B cell (primary cell): ENCODE results near the gene MYL10. TPM values are rescaled to one million over a fixed set of nuclear protein-coding genes. Genes with fewer than 3 reads are reported as not detected.

Source experiments
- ATAC-seq: fragments of 200-7000 bp; cut with Tn5 transposase; one replicate; pipeline ENCODE4 v1.10.0; 2021; ENCODE audit warnings: low read depth, mild to moderate bottlenecking, moderate number of reproducible peaks, moderate library complexity
- CTCF ChIA-PET: fragments of 350-600 bp; sonication (Branson Sonifier 250); formaldehyde crosslinking; loops from one replicate; lab custom pipeline; 2021; ENCODE audit warnings: antibody characterized with exemption, inconsistent platforms; lab: Charles Lee
- POLR2A ChIA-PET: fragments of 350-600 bp; sonication (Branson Sonifier 250); formaldehyde crosslinking; loops from one replicate; lab custom pipeline; 2021; ENCODE audit warnings: antibody characterized with exemption; lab: Charles Lee
- DNase-seq: peaks from one replicate; pipeline ENCODE4 v3.0.0; 2013
- H2AFZ ChIP-seq: 2 replicates; pipeline ENCODE4 v1.6.1; 2012; ENCODE audit warnings: mild to moderate bottlenecking, low read depth, low read length; ENCODE audit not compliant: insufficient read depth, poor library complexity, severe bottlenecking
- H3K27ac ChIP-seq, 2 donors: 1 replicate in 1 of 2; 2 replicates in 1 of 2; pipeline ENCODE4 v1.5.1; 2012 to 2013; ENCODE audit warnings: low read length in 2 of 2, mild to moderate bottlenecking in 2 of 2, moderate library complexity in 1 of 2
- H3K27me3 ChIP-seq, 4 experiments: fragments of 200-600 bp in 1 of 4; sonication (generic) in 1 of 4; replicated peaks in 1 of 4; 1 replicate in 2 of 4; 2 replicates in 2 of 4; pipeline versions ENCODE4 v1.6.1 to v1.7.0; 2013 to 2016; ENCODE audit warnings: low read length in 3 of 4, mild to moderate bottlenecking in 2 of 4, mixed read lengths in 1 of 4, moderate library complexity in 1 of 4; ENCODE audit not compliant: insufficient read depth in 4 of 4, control insufficient read depth in 3 of 4; ENCODE audit errors: control extremely low read depth in 1 of 4
- H3K36me3 ChIP-seq, 2 experiments: replicated peaks in 1 of 2; 1 replicate in 1 of 2; 2 replicates in 1 of 2; pipeline versions ENCODE4 v1.6.1 to v1.7.1; 2013; ENCODE audit warnings: low read length in 1 of 2; ENCODE audit not compliant: insufficient read depth in 2 of 2, control insufficient read depth in 1 of 2; ENCODE audit errors: control extremely low read depth in 1 of 2, extremely low read depth in 1 of 2
- H3K4me1 ChIP-seq, 2 donors: fragments of 200-600 bp in 1 of 2; sonication (generic) in 1 of 2; 1 replicate in 1 of 2; 2 replicates in 1 of 2; pipeline versions ENCODE4 v1.5.1 to v1.6.1; 2013 to 2017; ENCODE audit warnings: low read length in 2 of 2; ENCODE audit not compliant: control insufficient read depth in 2 of 2, insufficient read depth in 2 of 2
- H3K4me2 ChIP-seq: replicated peaks from 2 replicates; pipeline ENCODE3; 2012; ENCODE audit warnings: mild to moderate bottlenecking, low read depth, low read length; ENCODE audit not compliant: poor library complexity, severe bottlenecking
- H3K4me3 ChIP-seq, 5 experiments: fragments of 200-600 bp in 1 of 5; sonication (generic) in 1 of 5; 1 replicate in 3 of 5; 2 replicates in 2 of 5; pipeline versions ENCODE4 v1.5.1 to v1.7.0; 2011 to 2016; ENCODE audit warnings: low read length in 4 of 5, mild to moderate bottlenecking in 4 of 5, low read depth in 2 of 5, control low read depth in 1 of 5, moderate library complexity in 1 of 5; ENCODE audit not compliant: insufficient read depth in 1 of 5; ENCODE audit errors: control extremely low read depth in 1 of 5, extremely low read depth in 1 of 5
- H3K79me2 ChIP-seq: fragments of 200-600 bp; sonication (generic); one replicate; pipeline ENCODE4 v1.6.0; 2016; ENCODE audit warnings: low read length; ENCODE audit not compliant: control insufficient read depth, insufficient read depth
- H3K9ac ChIP-seq: fragments of 200-600 bp; sonication (generic); 2 replicates; pipeline ENCODE4 v1.6.1; 2017; ENCODE audit warnings: mild to moderate bottlenecking, low read length, moderate library complexity
- H3K9me3 ChIP-seq, 3 donors: one replicate each; pipeline versions ENCODE4 v1.6.1 to v1.7.1; 2013; ENCODE audit warnings: low read length in 2 of 3; ENCODE audit not compliant: control insufficient read depth in 2 of 3, insufficient read depth in 1 of 3; ENCODE audit errors: control extremely low read depth in 1 of 3
- H4K20me1 ChIP-seq: 2 replicates; pipeline ENCODE4 v1.6.0; 2012; ENCODE audit warnings: mild to moderate bottlenecking, low read length; ENCODE audit not compliant: insufficient read depth, control insufficient read depth, poor library complexity, severe bottlenecking
- H3K27ac Mint-ChIP-seq: one replicate; pipeline ENCODE4 v1.8.0; 2021; ENCODE audit warnings: mixed read lengths
- H3K27me3 Mint-ChIP-seq: one replicate; pipeline ENCODE4 v1.8.0; 2021; ENCODE audit warnings: mixed read lengths
- H3K4me1 Mint-ChIP-seq: one replicate; pipeline ENCODE4 v1.8.0; 2021; ENCODE audit warnings: mixed read lengths
- H3K4me3 Mint-ChIP-seq: one replicate; pipeline ENCODE4 v1.8.0; 2021; ENCODE audit warnings: mixed read lengths
- H3K9me3 Mint-ChIP-seq: one replicate; pipeline ENCODE4 v1.8.0; 2022; ENCODE audit warnings: mixed read lengths; ENCODE audit not compliant: insufficient read depth
- EZH2 ChIP-seq: IDR thresholded peaks from 2 replicates; pipeline ENCODE4 v1.6.1; 2012; ENCODE audit warnings: borderline replicate concordance, low read depth, mild to moderate bottlenecking, moderate library complexity, low read length; ENCODE audit not compliant: insufficient read depth, poor library complexity, severe bottlenecking
- WGBS: methylation state at CpG from one replicate; pipeline ENCODE4 v1.1.5; 2013; ENCODE audit warnings: missing lambda C conversion rate; ENCODE audit not compliant: insufficient coverage; 5-methylcytosine and 5-hydroxymethylcytosine counted together
- intact Hi-C: fragments of 100-400 bp; cut with micrococcal nuclease; formaldehyde crosslinking; loops from one replicate; pipeline ENCODE4 v1.10.0; 2022
- polyA plus RNA-seq: library from polyadenylated mRNA; depleted of rRNA; stranded (reverse); fragments of >200 nt; gene quantifications from 2 replicates; pipeline ENCODE4 v1.2.3, GENCODE V29; 2012
- total RNA-seq, 2 donors: library from RNA; stranded (reverse); fragments of 120-200 nt in 1 of 2; gene quantifications; 1 replicate in 1 of 2; 2 replicates in 1 of 2; pipeline versions ENCODE4 v1.2.3 to v1.2.4, GENCODE V29; 2013 to 2022
- TF ChIP-seq, protein P1 (sequence below): fragments of 200-600 bp; IDR thresholded peaks from one replicate; pipeline ENCODE4 v1.8.0; 2022; ENCODE audit warnings: antibody characterized with exemption, mild to moderate bottlenecking

The MYL10 gene
- total and polyA plus RNA-seq, 2 donors (not counting 1 experiment from before 2014, with no cell fraction given): not detected

DNA sequence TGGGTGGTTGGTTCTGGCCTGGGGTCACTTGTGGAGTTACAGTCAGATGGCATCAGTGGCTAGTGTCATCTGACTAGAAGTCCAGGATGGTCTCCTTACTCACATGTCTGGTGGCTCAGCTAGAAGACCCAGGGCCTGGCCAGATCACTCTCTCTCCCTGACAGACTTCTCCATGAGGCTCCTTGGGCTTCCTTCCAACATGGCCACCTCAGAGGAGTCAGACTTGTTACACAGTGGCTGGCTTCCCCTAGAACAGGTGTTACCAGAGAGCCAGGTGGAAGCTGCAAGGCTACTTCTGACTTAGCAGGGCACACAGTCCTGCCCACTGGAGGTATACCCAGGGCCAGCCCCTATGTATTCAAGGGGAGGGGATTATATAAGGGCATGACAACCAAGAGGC is 44.2 kb upstream of the MYL10 start:
- H2AFZ ChIP-seq: no peak overlapping the region
- Mint-ChIP-seq H3K4me3 (no peak overlapping the region), H3K9me3 (peaks cover 4% of the 10 kb centered on the region), H3K27ac (no peak overlapping the region), H3K27me3 (peaks cover 4% of the 10 kb centered on the region), H3K4me1 (no peaks in the 10 kb centered on the region)
- ChIA-PET CTCF (no interaction called here), POLR2A (no interaction called here)
- no peak for ATAC-seq
- no peak for DNase-seq
- no peaks in the 10 kb centered on the region for H3K79me2 ChIP-seq
- H3K27ac ChIP-seq: no peak overlapping the region
- no peak for TF ChIP-seq EZH2
- TF ChIP-seq, protein P1, sequence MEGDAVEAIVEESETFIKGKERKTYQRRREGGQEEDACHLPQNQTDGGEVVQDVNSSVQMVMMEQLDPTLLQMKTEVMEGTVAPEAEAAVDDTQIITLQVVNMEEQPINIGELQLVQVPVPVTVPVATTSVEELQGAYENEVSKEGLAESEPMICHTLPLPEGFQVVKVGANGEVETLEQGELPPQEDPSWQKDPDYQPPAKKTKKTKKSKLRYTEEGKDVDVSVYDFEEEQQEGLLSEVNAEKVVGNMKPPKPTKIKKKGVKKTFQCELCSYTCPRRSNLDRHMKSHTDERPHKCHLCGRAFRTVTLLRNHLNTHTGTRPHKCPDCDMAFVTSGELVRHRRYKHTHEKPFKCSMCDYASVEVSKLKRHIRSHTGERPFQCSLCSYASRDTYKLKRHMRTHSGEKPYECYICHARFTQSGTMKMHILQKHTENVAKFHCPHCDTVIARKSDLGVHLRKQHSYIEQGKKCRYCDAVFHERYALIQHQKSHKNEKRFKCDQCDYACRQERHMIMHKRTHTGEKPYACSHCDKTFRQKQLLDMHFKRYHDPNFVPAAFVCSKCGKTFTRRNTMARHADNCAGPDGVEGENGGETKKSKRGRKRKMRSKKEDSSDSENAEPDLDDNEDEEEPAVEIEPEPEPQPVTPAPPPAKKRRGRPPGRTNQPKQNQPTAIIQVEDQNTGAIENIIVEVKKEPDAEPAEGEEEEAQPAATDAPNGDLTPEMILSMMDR: no peak
- no peak overlapping the region for H3K9ac ChIP-seq
- no peaks in the 10 kb centered on the region for H4K20me1 ChIP-seq
- H3K4me2 ChIP-seq: no peak overlapping the region
- H3K9me3 ChIP-seq: peaks cover 0 to 11% (median 5%) of the 10 kb centered on the region in 3 donors
- no peaks in the 10 kb centered on the region for H3K4me1 ChIP-seq
- H3K36me3 ChIP-seq: no peaks in the 10 kb centered on the region
- peaks cover 0 to 4% (median 0%) of the 10 kb centered on the region in 4 experiments for H3K27me3 ChIP-seq
- no peak overlapping the region for H3K4me3 ChIP-seq
- intact Hi-C loops: no loop called here

DNA sequence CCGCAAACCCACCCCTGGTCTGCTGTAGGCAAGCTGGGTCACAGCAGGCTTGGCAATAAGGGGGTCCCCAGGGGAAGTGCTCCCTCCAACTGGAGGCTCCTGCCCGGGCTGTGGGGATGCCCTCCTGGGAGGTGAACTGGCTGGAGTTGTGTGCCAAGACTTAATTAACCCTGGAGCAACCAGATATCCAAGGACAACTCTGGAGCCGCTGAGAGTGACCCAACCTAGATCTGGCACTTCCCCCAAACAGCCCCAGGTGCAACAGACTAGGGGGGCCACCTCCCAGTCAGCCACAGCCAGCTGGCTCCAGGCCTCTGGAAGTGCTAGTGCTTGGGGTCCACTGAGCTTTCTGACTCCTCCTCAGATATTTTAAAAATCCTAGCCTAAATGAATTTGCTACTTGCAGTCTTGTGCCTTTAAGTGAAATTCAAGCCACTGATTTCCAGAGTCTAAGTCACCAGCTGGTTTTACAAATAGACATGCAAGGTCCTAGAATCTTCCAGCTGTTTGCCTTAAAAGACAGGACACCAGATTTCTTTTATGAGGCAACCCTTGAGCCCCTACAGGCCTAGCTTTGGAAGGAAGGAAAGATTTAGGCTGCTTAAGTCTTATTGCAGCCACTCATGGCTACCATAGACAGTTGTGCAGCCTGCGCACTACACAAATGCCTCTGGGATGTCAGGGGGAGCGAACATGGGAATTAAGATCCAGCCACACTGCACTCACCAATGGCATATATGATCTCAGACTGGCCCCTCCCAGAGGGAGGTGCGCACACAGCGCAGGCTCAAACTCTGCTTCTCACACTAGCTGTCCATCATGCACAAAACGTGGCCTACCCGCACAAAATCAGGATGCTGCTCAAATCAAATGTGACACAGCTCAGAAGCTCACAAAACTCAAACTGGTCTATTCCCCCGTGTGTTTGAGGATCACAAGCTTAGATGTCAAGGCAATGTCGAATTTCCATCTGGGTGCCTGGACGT is 42.6 kb upstream of the MYL10 start:
- no peak overlapping the region for H3K4me2 ChIP-seq
- H3K27ac ChIP-seq: no peak overlapping the region
- ChIA-PET CTCF (interaction anchor here (1.3 kb wide), 1 partner anchor 68 kb away, joined by 3 read pairs; no protein-coding TSS in a partner anchor), POLR2A (no interaction called here)
- H2AFZ ChIP-seq: no peak overlapping the region
- H3K27me3 ChIP-seq: peaks cover 0 to 4% (median 0%) of the 10 kb centered on the region in 4 experiments
- Mint-ChIP-seq H3K27me3 (peaks cover 8% of the 10 kb centered on the region), H3K4me1 (no peaks in the 10 kb centered on the region), H3K9me3 (peaks cover 4% of the 10 kb centered on the region), H3K27ac (no peak overlapping the region), H3K4me3 (no peak overlapping the region)
- H3K79me2 ChIP-seq: no peaks in the 10 kb centered on the region
- TF ChIP-seq EZH2: no peak
- TF ChIP-seq, protein P1: no peak
- peaks cover 0 to 15% (median 5%) of the 10 kb centered on the region in 3 donors for H3K9me3 ChIP-seq
- no peaks in the 10 kb centered on the region for H3K36me3 ChIP-seq
- intact Hi-C loops: no loop called here
- no peak overlapping the region for H3K4me3 ChIP-seq
- no peak overlapping the region for H3K9ac ChIP-seq
- no peak for DNase-seq
- WGBS: 58% methylated on average over 12 of the region's 12 CpGs
- ATAC-seq: no peak
- H4K20me1 ChIP-seq: no peaks in the 10 kb centered on the region
- no peaks in the 10 kb centered on the region for H3K4me1 ChIP-seq
